HAP-1 (cell line): ENCODE measurements around the gene SRPRB.

Experiments
- DNase-seq, 2 experiments: peaks; one replicate each; pipeline ENCODE4 v3.0.0-alpha.2; 2016 to 2020; ENCODE audit warnings: low spot score in 2 of 2
- H3K27me3 ChIP-seq: fragments of 250-450 bp; sonication (Bioruptor Pico); 2 replicates; pipeline ENCODE4 v1.5.1; 2020; ENCODE audit warnings: low read depth, mild to moderate bottlenecking, moderate library complexity
- H3K36me3 ChIP-seq: fragments of 250-450 bp; sonication (Bioruptor Pico); replicated peaks from 2 replicates; pipeline ENCODE4 v1.5.1; 2020; ENCODE audit warnings: mild to moderate bottlenecking
- H3K4me1 ChIP-seq: fragments of 250-450 bp; sonication (Bioruptor Pico); 2 replicates; pipeline ENCODE4 v1.5.1; 2020; ENCODE audit warnings: mild to moderate bottlenecking
- H3K4me3 ChIP-seq: fragments of 250-450 bp; sonication (Bioruptor Pico); 2 replicates; pipeline ENCODE4 v1.5.1; 2020; ENCODE audit warnings: mild to moderate bottlenecking, moderate library complexity
- H3K9me3 ChIP-seq: fragments of 250-450 bp; sonication (Bioruptor Pico); 2 replicates; pipeline ENCODE4 v1.5.1; 2020; ENCODE audit warnings: mild to moderate bottlenecking, moderate library complexity
- in situ Hi-C: fragments of 300-500 bp; cut with MboI; formaldehyde crosslinking; loops from 3 replicates; pipeline ENCODE4 v1.14.3; 2020; ENCODE audit warnings: low sequenced_read_pairs, inconsistent platforms, mixed read lengths

The SRPRB gene

GRCh38 chr3:133866141-133866540 lies 60.5 kb downstream of the SRPRB start:
- Histone ChIP-seq H3K36me3 (no peaks in the 10 kb centered on the region), H3K9me3 (no peaks in the 10 kb centered on the region), H3K4me3 (no peak overlapping the region), H3K27me3 (no peaks in the 10 kb centered on the region), H3K4me1 (no peaks in the 10 kb centered on the region)
- in situ Hi-C loops, result no loop called here
- no peak for DNase-seq

- H3K9me3 ChIP-seq, result no peaks in the 10 kb centered on the region
- H3K27me3 ChIP-seq, result no peaks in the 10 kb centered on the region
- in situ Hi-C loops, result no loop called here
- H3K4me3 ChIP-seq, result no peak overlapping the region
- DNase-seq, result no peak
- no peaks in the 10 kb centered on the region for H3K36me3 ChIP-seq
- H3K4me1 ChIP-seq, result no peaks in the 10 kb centered on the region
These were observed 62.6 kb downstream of the SRPRB start for GRCh38 chr3:133868186-133868585.

GRCh38 chr3:133868758-133869475 lies 63.3 kb downstream of the SRPRB start:
- in situ Hi-C loops, result no loop called here
- no peak for DNase-seq

GRCh38 chr3:133869586-133869985 lies 64.0 kb downstream of the SRPRB start:
- in situ Hi-C loops, result no loop called here
- Histone ChIP-seq H3K27me3 (no peaks in the 10 kb centered on the region), H3K4me1 (no peaks in the 10 kb centered on the region), H3K36me3 (no peaks in the 10 kb centered on the region), H3K9me3 (no peaks in the 10 kb centered on the region), H3K4me3 (no peak overlapping the region)
- no peak for DNase-seq

More at GRCh38 chr3:133868758-133869475, 63.3 kb downstream of the SRPRB start:
- Histone ChIP-seq H3K27me3 (no peaks in the 10 kb centered on the region), H3K4me1 (no peaks in the 10 kb centered on the region), H3K9me3 (no peaks in the 10 kb centered on the region), H3K36me3 (no peaks in the 10 kb centered on the region), H3K4me3 (no peak overlapping the region)

- Histone ChIP-seq H3K27me3 (no peaks in the 10 kb centered on the region), H3K36me3 (no peaks in the 10 kb centered on the region), H3K9me3 (no peaks in the 10 kb centered on the region), H3K4me1 (no peaks in the 10 kb centered on the region), H3K4me3 (no peak overlapping the region)
- DNase-seq, result no peak
- in situ Hi-C loops, result no loop called here
These were observed 65.2 kb downstream of the SRPRB start for GRCh38 chr3:133870822-133871221.
